Measurements from ENCODE around the gene GNPNAT1.
"Not testable (repeated sequence)": the region's sequence is repeated elsewhere in the genome, so short reads cannot be mapped to it uniquely, and the experiment has no call there.

The GNPNAT1 gene

GRCh38 chr14:52789118-52789517, 2.3 kb downstream of the GNPNAT1 start:
- no peak for DNase-seq

- DNase-seq = no peak
Measured at GRCh38 chr14:52786887-52787286, 4.5 kb downstream of the GNPNAT1 start.

- no peak for DNase-seq
Measured at GRCh38 chr14:52783206-52783605, 8.2 kb downstream of the GNPNAT1 start.

GRCh38 chr14:52781629-52782028, 9.8 kb downstream of the GNPNAT1 start:
- DNase-seq = no peak

- DNase-seq = no peak
Measured at GRCh38 chr14:52780893-52781292, 10.5 kb downstream of the GNPNAT1 start.

GRCh38 chr14:52778702-52779101, 12.7 kb downstream of the GNPNAT1 start:
- no peak for DNase-seq

GRCh38 chr14:52776816-52777215, 14.6 kb downstream of the GNPNAT1 start:
- no peak for DNase-seq

GRCh38 chr14:52769887-52770286, 21.5 kb downstream of the GNPNAT1 start:
- no peak for DNase-seq

- no peak for DNase-seq
Measured at GRCh38 chr14:52767058-52767833, 24.2 kb downstream of the GNPNAT1 start.

- DNase-seq = not testable (repeated sequence)
Measured at GRCh38 chr14:52762923-52763322, 28.5 kb downstream of the GNPNAT1 start.

- no peak for DNase-seq
Measured at GRCh38 chr14:52759145-52759544, 32.3 kb downstream of the GNPNAT1 start.

- no peak for DNase-seq
Measured at GRCh38 chr14:52755607-52756316, 35.6 kb downstream of the GNPNAT1 start.

GRCh38 chr14:52748647-52749292, 42.6 kb downstream of the GNPNAT1 start:
- no peak for DNase-seq

GRCh38 chr14:52741865-52742264, 49.5 kb downstream of the GNPNAT1 start:
- no peak for DNase-seq

- no peak for DNase-seq
Measured at GRCh38 chr14:52740751-52741150, 50.7 kb downstream of the GNPNAT1 start.

- no peak for DNase-seq
Measured at GRCh38 chr14:52738409-52738808, 53.0 kb downstream of the GNPNAT1 start.

GRCh38 chr14:52735921-52736489, 55.4 kb downstream of the GNPNAT1 start:
- no peak for DNase-seq

- no peak for DNase-seq
Measured at GRCh38 chr14:52733824-52734223, 57.6 kb downstream of the GNPNAT1 start.

- no peak for DNase-seq
Measured at GRCh38 chr14:52730709-52731111, 60.7 kb downstream of the GNPNAT1 start.

GRCh38 chr14:52729925-52730708, 61.3 kb downstream of the GNPNAT1 start, which contains the start of gene STYX:
Gene STYX (plus strand): TSS chr14:52730166. CDS start chr14:52730475, 309 bp downstream.
- DNase-seq = peak; percentile 99

- no peak for DNase-seq
Measured at GRCh38 chr14:52729585-52729924, 61.9 kb downstream of the GNPNAT1 start.

- DNase-seq = not testable (repeated sequence)
Measured at GRCh38 chr14:52729035-52729434, 62.4 kb downstream of the GNPNAT1 start.

GRCh38 chr14:52727509-52727908, 63.9 kb downstream of the GNPNAT1 start:
- DNase-seq = not testable (repeated sequence)
